Body of pancreas (tissue), 4 donors: ENCODE results near the gene GRP. TPM values are rescaled to one million over a fixed set of nuclear protein-coding genes. Genes with fewer than 3 reads are reported as not detected.
A peak's percentile ranks its signal among the peaks of the same experiment; 100 is the strongest.

Experiments used
- ATAC-seq: fragments of 150-250 bp; one replicate; pipeline ENCODE4 v1.9.1; 2016
- DNase-seq, 4 donors: peaks; one replicate each; pipeline ENCODE4 v3.0.0-alpha.2; 2019
- H3K27ac ChIP-seq, 4 donors: fragments of 200-600 bp; sonication (generic); 1 replicate in 3 of 4; 2 replicates in 1 of 4; pipeline versions ENCODE4 v1.5.1 to v1.6.1; 2016 to 2019; ENCODE audit warnings: mild to moderate bottlenecking in 1 of 4, mixed read lengths in 1 of 4, moderate library complexity in 1 of 4
- H3K27me3 ChIP-seq, 2 donors: fragments of 200-600 bp; sonication (generic); one replicate each; pipeline ENCODE4 v1.6.0; 2016; ENCODE audit warnings: mild to moderate bottlenecking in 1 of 2
- H3K36me3 ChIP-seq, 2 donors: fragments of 200-600 bp; sonication (generic); replicated peaks in 1 of 2; 2 replicates each; pipeline ENCODE4 v1.5.1; 2016; ENCODE audit warnings: low read depth in 2 of 2; ENCODE audit not compliant: insufficient read depth in 1 of 2
- H3K4me1 ChIP-seq: fragments of 200-600 bp; sonication (generic); one replicate; pipeline ENCODE4 v1.6.0; 2016
- H3K4me3 ChIP-seq, 2 donors: fragments of 200-600 bp; sonication (generic); 1 replicate in 1 of 2; 2 replicates in 1 of 2; pipeline ENCODE4 v1.5.1; 2016 to 2019
- H3K9me3 ChIP-seq, 3 donors: fragments of 200-600 bp; sonication (generic); 1 replicate in 2 of 3; 2 replicates in 1 of 3; pipeline ENCODE4 v1.5.1; 2016
- POLR2A ChIP-seq, 3 donors: fragments of 450-650 bp; IDR thresholded peaks; one replicate each; pipeline ENCODE4 v1.6.1; 2016; ENCODE audit warnings: antibody characterized with exemption in 3 of 3, mild to moderate bottlenecking in 2 of 3
- WGBS, 2 donors: methylation state at CpG; one replicate each; pipeline ENCODE4 v1.1.5; 2017; 5-methylcytosine and 5-hydroxymethylcytosine counted together
- intact Hi-C: fragments of 100-400 bp; cut with DNase I; formaldehyde crosslinking; loops from one replicate; pipeline ENCODE4 v1.15.1; 2023
- total RNA-seq, 2 donors: library from RNA; depleted of rRNA; stranded (reverse); fragments of >200 nt; gene quantifications; one replicate each; pipeline ENCODE4 v1.1.0, GENCODE V29; 2016
- TF ChIP-seq, protein P1 (sequence below), 7 experiments: fragments of 450-650 bp in 4 of 7; fragments of 200-600 bp in 3 of 7; sonication (generic) in 3 of 7; IDR thresholded peaks; one replicate each; pipeline ENCODE4 v1.5.1; 2016 to 2019; ENCODE audit warnings: antibody characterized with exemption in 7 of 7

The GRP gene
- total RNA-seq, 2 donors from 2014 or later = 5.2 TPM; not detected in 1

DNA sequence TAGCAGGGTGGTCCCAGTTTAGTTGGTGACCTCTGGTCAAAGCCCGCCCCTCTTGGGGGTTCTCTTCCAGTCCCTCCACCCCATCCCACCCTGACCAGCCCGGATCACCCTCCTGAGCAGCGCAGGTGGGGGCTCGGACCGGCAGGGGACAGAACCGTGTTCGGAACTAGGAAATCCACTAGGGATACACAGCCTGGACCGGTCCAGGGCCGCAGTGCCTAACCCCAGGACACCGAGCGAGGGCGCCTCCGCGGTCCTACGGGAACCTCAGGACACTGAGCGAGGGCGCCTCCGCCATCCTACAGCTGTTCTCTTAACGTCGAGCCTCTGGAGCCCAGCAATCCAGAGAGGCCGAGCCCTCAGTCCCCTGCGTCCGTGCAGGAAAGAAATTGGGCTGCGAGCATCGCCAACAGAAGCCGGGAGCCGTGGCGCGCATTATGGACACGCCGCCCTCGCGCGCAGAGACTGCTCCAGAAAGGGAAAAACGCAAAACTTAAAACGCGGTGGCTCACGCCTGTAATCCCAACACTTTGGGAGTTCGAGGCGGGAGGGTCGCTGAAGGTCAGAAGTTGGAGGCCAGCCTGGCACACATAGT is 44.8 kb downstream of the GRP start:
- WGBS, 2 donors = 2 to 12% methylated on average over 19 to 41 of the region's 41 CpGs
- no peak for ATAC-seq
- intact Hi-C loops = no loop called here
- TF ChIP-seq, protein P1, sequence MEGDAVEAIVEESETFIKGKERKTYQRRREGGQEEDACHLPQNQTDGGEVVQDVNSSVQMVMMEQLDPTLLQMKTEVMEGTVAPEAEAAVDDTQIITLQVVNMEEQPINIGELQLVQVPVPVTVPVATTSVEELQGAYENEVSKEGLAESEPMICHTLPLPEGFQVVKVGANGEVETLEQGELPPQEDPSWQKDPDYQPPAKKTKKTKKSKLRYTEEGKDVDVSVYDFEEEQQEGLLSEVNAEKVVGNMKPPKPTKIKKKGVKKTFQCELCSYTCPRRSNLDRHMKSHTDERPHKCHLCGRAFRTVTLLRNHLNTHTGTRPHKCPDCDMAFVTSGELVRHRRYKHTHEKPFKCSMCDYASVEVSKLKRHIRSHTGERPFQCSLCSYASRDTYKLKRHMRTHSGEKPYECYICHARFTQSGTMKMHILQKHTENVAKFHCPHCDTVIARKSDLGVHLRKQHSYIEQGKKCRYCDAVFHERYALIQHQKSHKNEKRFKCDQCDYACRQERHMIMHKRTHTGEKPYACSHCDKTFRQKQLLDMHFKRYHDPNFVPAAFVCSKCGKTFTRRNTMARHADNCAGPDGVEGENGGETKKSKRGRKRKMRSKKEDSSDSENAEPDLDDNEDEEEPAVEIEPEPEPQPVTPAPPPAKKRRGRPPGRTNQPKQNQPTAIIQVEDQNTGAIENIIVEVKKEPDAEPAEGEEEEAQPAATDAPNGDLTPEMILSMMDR (IDR thresholded peaks at IDR 0.05) = no peak
- TF ChIP-seq POLR2A (IDR thresholded peaks at IDR 0.05) = no peak
- no peak for DNase-seq
- H3K4me1 ChIP-seq = peaks cover 18% of the 10 kb centered on the region
- no peak overlapping the region for H3K4me3 ChIP-seq
- peaks cover 0 to 42% of the 10 kb centered on the region in 2 donors for H3K27me3 ChIP-seq
- H3K36me3 ChIP-seq = no peaks in the 10 kb centered on the region
- no peaks in the 10 kb centered on the region for H3K9me3 ChIP-seq
- no peak overlapping the region for H3K27ac ChIP-seq

DNA sequence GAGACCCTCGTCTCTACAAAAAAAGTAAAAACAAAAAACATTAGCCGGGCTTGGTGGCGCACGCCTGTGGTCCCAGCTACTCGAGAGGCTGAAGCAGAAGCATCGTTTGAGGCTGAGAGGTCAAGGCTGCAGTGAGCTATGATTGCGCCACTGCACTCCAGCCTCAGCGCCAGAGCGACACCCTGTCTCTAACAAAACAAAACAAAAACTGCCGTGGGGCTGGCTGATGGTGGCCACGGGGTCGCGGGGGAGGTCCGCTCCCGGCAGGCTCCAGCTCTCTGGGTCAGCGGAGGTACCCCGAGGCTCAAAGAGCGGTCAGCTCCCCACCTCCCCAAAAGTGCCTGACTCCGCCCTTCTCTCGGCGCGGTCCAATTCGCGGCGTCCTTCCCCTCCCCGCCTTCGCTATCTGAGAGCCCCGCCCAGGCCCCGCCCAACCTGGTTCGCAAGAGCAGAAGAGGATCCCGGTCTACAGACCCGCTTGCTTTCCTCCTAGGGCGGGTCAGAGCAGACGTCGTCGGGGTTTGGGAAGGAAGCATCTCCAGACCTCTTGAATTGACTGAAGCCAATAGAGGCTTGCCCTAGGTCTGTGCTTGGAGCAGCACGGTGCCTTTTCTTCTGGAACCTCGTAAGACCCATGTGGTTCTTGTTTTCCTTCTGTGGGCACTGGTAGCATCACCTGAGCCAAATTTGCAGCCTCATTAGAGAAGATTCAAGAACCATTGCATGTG is 45.5 kb downstream of the GRP start:
- ATAC-seq (no peak), DNase-seq (peak in 1 of 4 donors; percentile 37)
- intact Hi-C loops = no loop called here
- no peak overlapping the region for H3K27ac ChIP-seq
- peaks cover 18% of the 10 kb centered on the region for H3K4me1 ChIP-seq
- 4 to 12% methylated on average over 30 to 38 of the region's 38 CpGs for WGBS, 2 donors
- no peak for TF ChIP-seq POLR2A (IDR thresholded peaks at IDR 0.05)
- TF ChIP-seq, protein P1 (IDR thresholded peaks at IDR 0.05) = no peak
- peaks cover 0 to 44% of the 10 kb centered on the region in 2 donors for H3K27me3 ChIP-seq
- no peaks in the 10 kb centered on the region for H3K36me3 ChIP-seq
- H3K4me3 ChIP-seq = no peak overlapping the region
- no peaks in the 10 kb centered on the region for H3K9me3 ChIP-seq

DNA sequence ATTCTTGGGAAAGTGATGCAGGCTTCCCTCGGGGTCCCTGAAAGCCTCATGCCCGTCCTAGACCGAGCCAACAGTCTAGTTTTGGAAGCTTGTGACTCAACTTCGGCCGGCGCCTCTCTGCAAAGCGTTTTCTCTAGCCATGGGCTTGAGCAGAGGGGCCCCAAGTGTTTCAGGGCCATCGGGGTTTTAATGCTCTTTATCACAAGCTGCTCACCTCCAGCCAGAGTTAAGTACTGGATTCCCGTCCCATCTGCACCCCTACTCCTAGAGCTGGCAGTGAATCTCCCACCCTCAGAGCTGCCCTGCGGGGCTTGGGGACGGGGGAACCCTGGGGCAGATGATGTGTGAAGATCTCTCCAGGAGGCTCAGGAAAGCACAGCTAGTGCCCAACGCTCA is 46.0 kb downstream of the GRP start:
- Histone ChIP-seq H3K36me3 (no peaks in the 10 kb centered on the region), H3K27me3 (peaks cover 0 to 44% of the 10 kb centered on the region in 2 donors), H3K9me3 (no peaks in the 10 kb centered on the region), H3K27ac (no peak overlapping the region), H3K4me3 (no peak overlapping the region), H3K4me1 (peaks cover 18% of the 10 kb centered on the region)
- ATAC-seq = no peak
- 3 to 6% methylated on average over 7 to 12 of the region's 12 CpGs for WGBS, 2 donors
- no peak for TF ChIP-seq POLR2A (IDR thresholded peaks at IDR 0.05)
- TF ChIP-seq, protein P1 (IDR thresholded peaks at IDR 0.05) = no peak
- no peak for DNase-seq
- intact Hi-C loops = no loop called here

DNA sequence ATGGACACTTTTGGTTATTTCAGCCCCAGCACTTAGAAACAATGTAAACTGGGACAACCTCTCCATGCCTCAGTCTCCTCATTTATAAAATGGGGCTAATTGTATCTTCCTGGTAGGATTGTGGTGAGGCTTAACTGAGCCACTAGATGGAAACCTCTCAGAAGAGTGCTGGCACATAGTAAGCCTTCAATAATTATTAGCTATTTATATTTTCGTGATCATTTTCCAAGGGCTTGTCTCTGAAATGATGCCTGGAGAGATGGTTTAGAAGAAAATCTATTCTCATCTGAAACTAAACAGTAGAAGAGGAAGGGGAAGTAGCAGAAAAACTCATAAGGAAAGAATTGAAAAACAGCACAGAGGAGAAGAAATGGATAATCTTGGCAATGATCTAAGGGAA is 46.5 kb downstream of the GRP start:
- 14 to 18% methylated on average over 1 of the region's 1 CpG for WGBS, 2 donors
- H3K36me3 ChIP-seq = no peaks in the 10 kb centered on the region
- DNase-seq = no peak
- intact Hi-C loops = no loop called here
- no peak for ATAC-seq
- no peak overlapping the region for H3K27ac ChIP-seq
- peaks cover 0 to 49% of the 10 kb centered on the region in 2 donors for H3K27me3 ChIP-seq
- no peak overlapping the region for H3K4me3 ChIP-seq
- no peaks in the 10 kb centered on the region for H3K9me3 ChIP-seq
- no peak for TF ChIP-seq POLR2A (IDR thresholded peaks at IDR 0.05)
- TF ChIP-seq, protein P1 (IDR thresholded peaks at IDR 0.05) = no peak
- peaks cover 18% of the 10 kb centered on the region for H3K4me1 ChIP-seq
